ENCODE data around the gene ARRDC3. TPM values are rescaled to one million over a fixed set of nuclear protein-coding genes. Genes with fewer than 3 reads are reported as not detected.

Gene ARRDC3
- total and polyA plus RNA-seq, 2 donors (not counting 1 experiment from before 2014, with no cell fraction given) = 33.6 to 105 TPM

GRCh38 chr5:91361790-91362189 is 21.3 kb downstream of the ARRDC3 start:
- no peaks in the 10 kb centered on the region for H4K20me1 ChIP-seq (ENCODE audit: control insufficient read depth, extremely low read depth, insufficient read depth, low read length)
- no peaks in the 10 kb centered on the region for H3K36me3 ChIP-seq (ENCODE audit: control insufficient read depth, insufficient read depth, low read length)
- H3K27me3 ChIP-seq (ENCODE audit: control insufficient read depth, insufficient read depth, low read length) = no peaks in the 10 kb centered on the region
- H2AFZ ChIP-seq (ENCODE audit: low read length) = no peak overlapping the region
- H3K27ac ChIP-seq (ENCODE audit: insufficient read depth, low read length) = no peak overlapping the region
- H3K79me2 ChIP-seq (ENCODE audit: control insufficient read depth, insufficient read depth, low read length) = no peaks in the 10 kb centered on the region
- no peak overlapping the region for H3K4me2 ChIP-seq (ENCODE audit: extremely low read depth, insufficient read depth, low read length)
- no peak for TF ChIP-seq EZH2 (IDR thresholded peaks at IDR 0.05; ENCODE audit: low read length, missing control alignments)
- no peak for TF ChIP-seq CTCF (conservative IDR thresholded peaks at IDR 0.05 in 1 of 2, IDR thresholded peaks at IDR 0.05 in 1 of 2; ENCODE audit: low read depth in 1 of 2, low read length in 2 of 2)
- no peaks in the 10 kb centered on the region for H3K4me1 ChIP-seq (ENCODE audit: control insufficient read depth, extremely low read depth, insufficient read depth, low read length)
- H3K4me3 ChIP-seq (replicated peaks in 1 of 4; ENCODE audit: control extremely low read depth in 1 of 4, insufficient read depth in 1 of 4, low read depth in 3 of 4, low read length in 4 of 4) = no peak overlapping the region
- DNase-seq (ENCODE audit: low read depth in 2 of 2) = no peak
- no peaks in the 10 kb centered on the region for H3K9me3 ChIP-seq (ENCODE audit: control insufficient read depth, insufficient read depth, low read depth, low read length)
- no peak overlapping the region for H3K9ac ChIP-seq (ENCODE audit: insufficient read depth, low read length)

GRCh38 chr5:91361055-91361701 is 21.9 kb downstream of the ARRDC3 start:
- H4K20me1 ChIP-seq (ENCODE audit: control insufficient read depth, extremely low read depth, insufficient read depth, low read length) = no peaks in the 10 kb centered on the region
- H3K9me3 ChIP-seq (ENCODE audit: control insufficient read depth, insufficient read depth, low read depth, low read length) = no peaks in the 10 kb centered on the region
- H3K27ac ChIP-seq (ENCODE audit: insufficient read depth, low read length) = no peak overlapping the region
- H3K9ac ChIP-seq (ENCODE audit: insufficient read depth, low read length) = no peak overlapping the region
- H3K4me1 ChIP-seq (ENCODE audit: control insufficient read depth, extremely low read depth, insufficient read depth, low read length) = no peaks in the 10 kb centered on the region
- no peaks in the 10 kb centered on the region for H3K36me3 ChIP-seq (ENCODE audit: control insufficient read depth, insufficient read depth, low read length)
- H3K27me3 ChIP-seq (ENCODE audit: control insufficient read depth, insufficient read depth, low read length) = no peaks in the 10 kb centered on the region
- H3K79me2 ChIP-seq (ENCODE audit: control insufficient read depth, insufficient read depth, low read length) = no peaks in the 10 kb centered on the region
- DNase-seq (ENCODE audit: low read depth in 2 of 2) = peak in 1 of 2 donors; percentile 70
- H3K4me2 ChIP-seq (ENCODE audit: extremely low read depth, insufficient read depth, low read length) = no peak overlapping the region
- no peak overlapping the region for H2AFZ ChIP-seq (ENCODE audit: low read length)
- TF ChIP-seq CTCF (conservative IDR thresholded peaks at IDR 0.05 in 1 of 2, IDR thresholded peaks at IDR 0.05 in 1 of 2; ENCODE audit: low read depth in 1 of 2, low read length in 2 of 2) (no peak), EZH2 (IDR thresholded peaks at IDR 0.05; ENCODE audit: low read length, missing control alignments) (no peak)
- H3K4me3 ChIP-seq (replicated peaks in 1 of 4; ENCODE audit: control extremely low read depth in 1 of 4, insufficient read depth in 1 of 4, low read depth in 3 of 4, low read length in 4 of 4) = no peak overlapping the region

- no peak overlapping the region for H3K4me2 ChIP-seq (ENCODE audit: extremely low read depth, insufficient read depth, low read length)
- no peak overlapping the region for H3K27ac ChIP-seq (ENCODE audit: insufficient read depth, low read length)
- H3K36me3 ChIP-seq (ENCODE audit: control insufficient read depth, insufficient read depth, low read length) = no peaks in the 10 kb centered on the region
- DNase-seq (ENCODE audit: low read depth in 2 of 2) = peak in 1 of 2 donors; percentile 63
- H3K79me2 ChIP-seq (ENCODE audit: control insufficient read depth, insufficient read depth, low read length) = no peaks in the 10 kb centered on the region
- H4K20me1 ChIP-seq (ENCODE audit: control insufficient read depth, extremely low read depth, insufficient read depth, low read length) = no peaks in the 10 kb centered on the region
- no peak overlapping the region for H3K9ac ChIP-seq (ENCODE audit: insufficient read depth, low read length)
- no peaks in the 10 kb centered on the region for H3K27me3 ChIP-seq (ENCODE audit: control insufficient read depth, insufficient read depth, low read length)
- H3K4me3 ChIP-seq (replicated peaks in 1 of 4; ENCODE audit: control extremely low read depth in 1 of 4, insufficient read depth in 1 of 4, low read depth in 3 of 4, low read length in 4 of 4) = no peak overlapping the region
- H3K9me3 ChIP-seq (ENCODE audit: control insufficient read depth, insufficient read depth, low read depth, low read length) = no peaks in the 10 kb centered on the region
- TF ChIP-seq EZH2 (IDR thresholded peaks at IDR 0.05; ENCODE audit: low read length, missing control alignments) (no peak), CTCF (conservative IDR thresholded peaks at IDR 0.05 in 1 of 2, IDR thresholded peaks at IDR 0.05 in 1 of 2; ENCODE audit: low read depth in 1 of 2, low read length in 2 of 2) (no peak)
- H3K4me1 ChIP-seq (ENCODE audit: control insufficient read depth, extremely low read depth, insufficient read depth, low read length) = no peaks in the 10 kb centered on the region
- H2AFZ ChIP-seq (ENCODE audit: low read length) = no peak overlapping the region
These were observed 23.0 kb downstream of the ARRDC3 start for GRCh38 chr5:91359962-91360609.

Data from fibroblast of lung (primary cell).